VCaP (cell line): Measurements from ENCODE around the gene RNF150.
A peak's percentile ranks its signal among the peaks of the same experiment; 100 is the strongest.
"Not testable (repeated sequence)": the region's sequence is repeated elsewhere in the genome, so short reads cannot be mapped to it uniquely, and the experiment has no call there.

Source experiments
- H3K27ac ChIP-seq: fragments of 450-650 bp; 2 replicates; pipeline ENCODE4 v1.5.1; 2017
- TF ChIP-seq, protein P1 (sequence below): fragments of 450-650 bp; conservative IDR thresholded peaks from 2 replicates; pipeline ENCODE4 v1.5.1; 2017; ENCODE audit warnings: mild to moderate bottlenecking, moderate library complexity

Gene RNF150

DNA sequence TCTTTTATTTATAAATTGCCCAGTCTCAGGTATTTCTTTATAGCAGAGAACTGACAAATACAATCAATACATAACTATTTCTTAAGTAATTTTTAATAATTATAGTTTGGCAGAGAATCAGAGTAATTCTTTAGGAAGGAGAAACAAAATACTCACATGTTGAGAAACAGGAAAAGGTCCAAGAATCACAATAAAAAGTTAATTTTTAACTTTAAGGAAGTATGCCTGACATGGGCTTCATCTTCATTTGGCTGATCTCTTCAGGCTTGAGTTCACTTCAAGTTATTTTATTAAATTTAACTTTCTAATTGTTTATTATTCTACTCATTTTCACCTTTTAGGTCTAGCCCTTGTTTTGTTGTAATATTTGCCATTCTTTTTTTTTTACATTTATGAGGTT, 36.1 kb upstream of the RNF150 start:
- TF ChIP-seq, protein P1, sequence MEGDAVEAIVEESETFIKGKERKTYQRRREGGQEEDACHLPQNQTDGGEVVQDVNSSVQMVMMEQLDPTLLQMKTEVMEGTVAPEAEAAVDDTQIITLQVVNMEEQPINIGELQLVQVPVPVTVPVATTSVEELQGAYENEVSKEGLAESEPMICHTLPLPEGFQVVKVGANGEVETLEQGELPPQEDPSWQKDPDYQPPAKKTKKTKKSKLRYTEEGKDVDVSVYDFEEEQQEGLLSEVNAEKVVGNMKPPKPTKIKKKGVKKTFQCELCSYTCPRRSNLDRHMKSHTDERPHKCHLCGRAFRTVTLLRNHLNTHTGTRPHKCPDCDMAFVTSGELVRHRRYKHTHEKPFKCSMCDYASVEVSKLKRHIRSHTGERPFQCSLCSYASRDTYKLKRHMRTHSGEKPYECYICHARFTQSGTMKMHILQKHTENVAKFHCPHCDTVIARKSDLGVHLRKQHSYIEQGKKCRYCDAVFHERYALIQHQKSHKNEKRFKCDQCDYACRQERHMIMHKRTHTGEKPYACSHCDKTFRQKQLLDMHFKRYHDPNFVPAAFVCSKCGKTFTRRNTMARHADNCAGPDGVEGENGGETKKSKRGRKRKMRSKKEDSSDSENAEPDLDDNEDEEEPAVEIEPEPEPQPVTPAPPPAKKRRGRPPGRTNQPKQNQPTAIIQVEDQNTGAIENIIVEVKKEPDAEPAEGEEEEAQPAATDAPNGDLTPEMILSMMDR, result no peak
- no peak overlapping the region for H3K27ac ChIP-seq

DNA sequence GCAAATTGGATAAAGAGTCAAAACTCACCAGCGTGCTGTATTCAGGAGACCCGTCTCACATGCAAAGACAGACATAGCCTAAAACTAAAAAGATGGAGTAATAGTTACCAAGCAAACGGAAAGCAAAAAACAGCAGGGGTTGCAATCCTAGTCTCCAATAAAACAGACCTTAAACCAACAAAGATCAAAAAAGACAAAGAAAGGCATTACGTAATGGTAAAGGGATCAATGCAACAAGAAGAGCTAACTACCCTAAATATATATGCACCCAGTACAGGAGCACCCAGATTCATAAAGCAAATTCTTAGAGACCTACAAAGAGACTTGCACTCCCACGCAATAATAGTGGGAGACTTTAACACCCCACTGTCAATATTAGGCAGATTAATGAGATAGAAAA, 31.7 kb upstream of the RNF150 start:
- not testable (repeated sequence) for H3K27ac ChIP-seq

DNA sequence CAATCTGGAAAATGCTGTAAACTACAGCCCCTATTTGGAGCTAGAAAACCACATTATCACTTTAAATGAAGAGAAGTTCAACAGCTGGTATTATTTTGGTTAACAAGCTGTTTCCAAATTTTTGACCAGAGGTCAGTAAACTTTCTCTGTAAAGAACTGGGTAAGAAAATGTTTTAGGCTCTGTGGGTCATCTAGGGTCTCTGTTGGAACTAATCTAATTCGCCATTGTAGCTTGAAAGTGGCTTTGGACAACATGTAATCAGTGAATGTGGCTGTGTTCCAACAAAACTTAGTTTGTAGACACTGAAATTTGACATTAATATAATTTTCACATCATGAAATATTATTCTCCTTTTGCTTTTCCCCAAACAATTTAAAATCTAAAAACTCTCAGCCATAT, 25.8 kb upstream of the RNF150 start:
- TF ChIP-seq, protein P1, result no peak
- H3K27ac ChIP-seq, result no peak overlapping the region

DNA sequence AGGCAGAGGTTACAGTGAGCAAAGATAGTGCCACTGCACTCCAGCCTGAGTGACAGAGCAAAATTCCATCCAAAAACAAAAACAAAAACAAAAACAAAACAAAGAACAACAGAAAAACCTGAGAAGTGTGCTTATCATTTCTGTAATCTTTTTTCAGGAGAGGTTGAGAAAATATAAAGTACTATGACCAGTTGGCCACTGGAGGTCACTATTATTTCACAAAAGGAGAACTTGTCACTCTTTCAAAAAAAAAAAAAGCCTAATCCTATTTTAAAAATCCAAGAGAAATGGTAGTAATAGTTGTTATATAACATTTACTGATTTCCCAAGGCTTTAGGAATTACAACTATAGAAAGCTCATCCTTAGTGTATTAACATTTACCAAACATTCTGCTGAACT, 24.9 kb upstream of the RNF150 start:
- TF ChIP-seq, protein P1, result peak; percentile 68
- H3K27ac ChIP-seq, result no peak overlapping the region

DNA sequence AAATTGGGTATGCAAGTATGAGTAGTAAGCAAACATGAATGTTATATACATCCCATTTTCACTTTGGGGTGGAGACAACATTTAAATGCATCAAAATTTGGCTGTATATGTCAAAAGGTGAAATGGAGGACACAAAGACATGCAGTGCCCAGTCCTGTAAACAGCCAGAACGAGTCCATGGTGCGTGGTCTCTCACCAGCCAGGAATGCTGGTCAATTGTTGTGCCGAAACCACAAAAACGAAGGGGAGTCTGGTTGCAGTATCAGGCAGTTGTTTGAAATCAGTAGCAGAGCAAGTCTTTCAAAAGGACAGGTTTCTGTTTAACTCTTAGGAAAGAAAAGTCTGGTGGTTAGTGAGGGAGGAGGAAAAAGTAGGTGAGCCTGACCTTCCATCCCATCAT, 22.3 kb upstream of the RNF150 start:
- no peak overlapping the region for H3K27ac ChIP-seq
- TF ChIP-seq, protein P1, result no peak

DNA sequence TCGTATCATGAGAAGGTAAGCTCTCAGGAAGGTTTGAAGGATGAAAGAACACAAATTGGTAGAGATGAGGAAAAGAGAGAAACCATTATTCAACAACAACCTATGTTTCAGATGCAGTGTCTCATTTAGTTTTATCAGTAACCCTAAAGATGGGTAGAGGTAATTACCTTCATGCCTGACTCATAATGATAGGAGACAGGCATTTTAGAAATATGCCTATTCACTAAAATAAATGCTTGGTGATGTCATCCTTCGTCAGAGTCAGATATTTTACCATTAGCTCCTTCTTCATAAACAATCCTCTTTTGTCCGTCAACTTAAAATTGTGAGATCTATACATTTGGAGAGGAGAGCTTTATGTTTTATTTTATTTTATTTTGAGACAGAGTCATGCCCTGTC, 21.5 kb upstream of the RNF150 start:
- TF ChIP-seq, protein P1, result no peak
- H3K27ac ChIP-seq, result peak overlapping the region; percentile 34

DNA sequence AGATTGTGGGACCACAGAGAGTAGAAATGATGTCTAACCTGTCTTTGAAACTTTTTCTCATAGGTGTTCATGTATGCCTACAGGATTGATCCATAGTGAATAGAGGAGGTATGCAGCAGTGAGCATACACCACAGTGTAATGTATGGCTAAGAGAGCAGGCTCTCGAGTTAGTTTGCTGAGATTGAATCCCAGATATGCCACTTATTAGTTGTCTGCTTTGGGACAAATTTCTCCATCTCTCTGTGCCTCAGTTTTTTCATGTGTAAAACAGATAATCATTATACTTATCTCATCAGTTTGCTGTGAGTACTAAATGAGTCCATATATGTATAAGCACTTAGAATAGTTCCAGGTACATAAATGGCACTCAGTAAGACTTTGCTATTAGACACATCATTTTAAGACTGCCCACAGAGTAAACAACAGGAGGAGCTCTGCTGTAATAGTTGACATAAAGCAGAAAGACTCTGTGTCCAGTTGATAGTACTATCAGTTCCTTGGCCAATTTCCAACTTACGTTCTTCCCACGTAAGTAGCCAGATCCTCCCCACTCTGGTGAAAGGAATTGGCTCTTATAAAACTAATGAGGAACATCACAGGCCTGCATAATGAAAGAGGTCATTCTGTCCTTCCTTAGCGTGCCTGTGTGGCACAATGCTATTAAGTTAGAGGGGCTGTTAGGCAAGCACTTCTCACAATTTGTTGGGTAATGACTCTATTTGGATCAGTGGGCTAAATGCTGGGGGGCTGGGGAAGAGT, 20.7 kb upstream of the RNF150 start:
- peak overlapping the region; percentile 34 for H3K27ac ChIP-seq

DNA sequence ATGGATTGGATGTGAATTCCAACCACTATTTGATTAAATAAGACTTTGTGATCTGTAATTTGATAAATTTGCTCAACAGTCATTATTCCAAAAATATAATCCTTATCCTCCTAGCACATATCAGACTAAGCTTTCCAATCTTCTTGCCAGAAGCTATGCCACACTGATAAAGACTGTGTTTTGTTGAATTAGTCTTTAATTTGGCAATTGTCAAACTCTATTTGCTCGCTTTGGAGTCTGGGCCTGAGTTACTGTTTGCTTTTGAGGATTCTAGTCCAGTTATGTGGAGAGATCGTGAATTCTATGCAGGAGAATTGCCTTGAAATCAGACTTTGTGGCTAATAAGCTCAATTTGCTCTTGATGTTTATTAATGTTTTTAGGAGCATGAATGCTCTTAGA, 10.9 kb upstream of the RNF150 start:
- TF ChIP-seq, protein P1, result no peak
- no peak overlapping the region for H3K27ac ChIP-seq

More for the DNA sequence above, 20.7 kb upstream of the RNF150 start:
- TF ChIP-seq, protein P1, result no peak
